ENCODE measurements around the gene RALGPS1.

DNA sequence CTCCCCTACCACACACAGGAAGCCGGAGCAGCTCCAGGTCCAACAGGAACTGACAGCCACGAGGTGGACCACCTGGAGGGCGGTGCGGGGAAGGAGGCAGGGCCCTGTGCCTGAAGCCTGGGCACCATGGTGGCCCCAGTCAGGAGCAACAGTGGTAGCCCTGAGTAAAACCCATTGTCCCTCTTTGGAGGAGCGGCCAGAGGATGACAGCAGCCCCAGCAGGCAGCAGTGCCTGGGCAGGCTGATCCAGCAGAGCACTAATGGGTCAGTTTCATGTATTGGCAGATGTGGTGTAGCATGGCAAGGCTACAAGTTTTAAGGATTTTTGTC lies 302.3 kb downstream of the RALGPS1 start:
- TF ChIP-seq POLR2A (IDR thresholded peaks at IDR 0.05) (no peak), EP300 (IDR thresholded peaks at IDR 0.05) (no peak)
- TF ChIP-seq, protein P1, sequence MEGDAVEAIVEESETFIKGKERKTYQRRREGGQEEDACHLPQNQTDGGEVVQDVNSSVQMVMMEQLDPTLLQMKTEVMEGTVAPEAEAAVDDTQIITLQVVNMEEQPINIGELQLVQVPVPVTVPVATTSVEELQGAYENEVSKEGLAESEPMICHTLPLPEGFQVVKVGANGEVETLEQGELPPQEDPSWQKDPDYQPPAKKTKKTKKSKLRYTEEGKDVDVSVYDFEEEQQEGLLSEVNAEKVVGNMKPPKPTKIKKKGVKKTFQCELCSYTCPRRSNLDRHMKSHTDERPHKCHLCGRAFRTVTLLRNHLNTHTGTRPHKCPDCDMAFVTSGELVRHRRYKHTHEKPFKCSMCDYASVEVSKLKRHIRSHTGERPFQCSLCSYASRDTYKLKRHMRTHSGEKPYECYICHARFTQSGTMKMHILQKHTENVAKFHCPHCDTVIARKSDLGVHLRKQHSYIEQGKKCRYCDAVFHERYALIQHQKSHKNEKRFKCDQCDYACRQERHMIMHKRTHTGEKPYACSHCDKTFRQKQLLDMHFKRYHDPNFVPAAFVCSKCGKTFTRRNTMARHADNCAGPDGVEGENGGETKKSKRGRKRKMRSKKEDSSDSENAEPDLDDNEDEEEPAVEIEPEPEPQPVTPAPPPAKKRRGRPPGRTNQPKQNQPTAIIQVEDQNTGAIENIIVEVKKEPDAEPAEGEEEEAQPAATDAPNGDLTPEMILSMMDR (IDR thresholded peaks at IDR 0.05): no peak

All from sigmoid colon (tissue), 4 donors.